Neural cell (in vitro differentiated cells): ENCODE results near the gene PF4V1. TPM values are rescaled to one million over a fixed set of nuclear protein-coding genes. Genes with fewer than 3 reads are reported as not detected.
A peak's percentile ranks its signal among the peaks of the same experiment; 100 is the strongest.

Experiments used
- H2AFZ ChIP-seq: fragments of 200-600, 300-800 bp; sonication (generic), shearing (Covaris generic); 2 replicates; pipeline ENCODE4 v1.6.0; 2014; ENCODE audit warnings: low read depth, mild to moderate bottlenecking, antibody characterized with exemption, low read length, moderate library complexity
- H3F3A ChIP-seq: fragments of 200-600 bp; shearing (Covaris generic); 2 replicates; pipeline ENCODE4 v1.6.1; 2016; ENCODE audit warnings: mild to moderate bottlenecking, moderate library complexity, mixed read lengths, antibody characterized with exemption, low read length; ENCODE audit not compliant: insufficient read depth, poor library complexity, severe bottlenecking
- H3K27ac ChIP-seq: fragments of 200-600, 300-800 bp; sonication (generic), shearing (Covaris generic); 2 replicates; pipeline ENCODE4 v1.5.1; 2014; ENCODE audit warnings: mild to moderate bottlenecking, low read length, moderate library complexity
- H3K27me3 ChIP-seq: fragments of 300-800, 200-600 bp; sonication (generic), shearing (Covaris generic); 2 replicates; pipeline ENCODE4 v1.6.0; 2014; ENCODE audit warnings: mild to moderate bottlenecking, low read depth, low read length, moderate library complexity; ENCODE audit not compliant: insufficient read depth
- H3K36me3 ChIP-seq: fragments of 300-800, 200-600 bp; sonication (generic), shearing (Covaris generic); 2 replicates; pipeline ENCODE4 v1.5.1; 2014; ENCODE audit warnings: mild to moderate bottlenecking, antibody characterized with exemption, low read length, moderate library complexity; ENCODE audit not compliant: insufficient read depth
- H3K4me2 ChIP-seq: fragments of 300-800, 200-600 bp; sonication (generic), shearing (Covaris generic); 2 replicates; pipeline ENCODE4 v1.6.0; 2014; ENCODE audit warnings: mild to moderate bottlenecking, low read length
- H3K4me3 ChIP-seq: fragments of 300-800, 200-600 bp; sonication (generic), shearing (Covaris generic); 2 replicates; pipeline ENCODE4 v1.5.1; 2014; ENCODE audit warnings: mild to moderate bottlenecking, low read length, moderate library complexity
- H3K79me2 ChIP-seq: fragments of 200-600 bp; shearing (Covaris generic); replicated peaks from 2 replicates; pipeline ENCODE4 v1.6.0; 2014; ENCODE audit warnings: mild to moderate bottlenecking, low read length, moderate library complexity; ENCODE audit not compliant: insufficient read depth
- H3K9ac ChIP-seq: fragments of 300-800, 200-600 bp; sonication (generic), shearing (Covaris generic); 2 replicates; pipeline ENCODE4 v1.6.1; 2016; ENCODE audit warnings: mild to moderate bottlenecking, low read length, mixed read lengths
- H3K9me2 ChIP-seq: fragments of 200-600 bp; shearing (Covaris generic); 2 replicates; pipeline ENCODE4 v1.6.1; 2016; ENCODE audit warnings: mild to moderate bottlenecking, low read length, mixed read lengths; ENCODE audit not compliant: insufficient read depth
- H3K9me3 ChIP-seq: fragments of 200-600, 300-800 bp; sonication (generic), shearing (Covaris generic); 2 replicates; pipeline ENCODE4 v1.6.1; 2016; ENCODE audit warnings: mild to moderate bottlenecking, mixed run types, low read length, moderate library complexity, mixed read lengths
- H4K20me1 ChIP-seq: fragments of 200-600 bp; shearing (Covaris generic); 2 replicates; pipeline ENCODE4 v1.6.1; 2016; ENCODE audit warnings: mild to moderate bottlenecking, mixed run types; ENCODE audit not compliant: insufficient read depth
- CTCF ChIP-seq: fragments of 450-650 bp; IDR thresholded peaks from 2 replicates; pipeline ENCODE4 v1.5.1; 2014; ENCODE audit warnings: antibody characterized with exemption, mild to moderate bottlenecking, moderate library complexity; ENCODE audit not compliant: poor library complexity, severe bottlenecking
- EP300 ChIP-seq: fragments of 450-650 bp; conservative IDR thresholded peaks from 2 replicates; pipeline ENCODE4 v1.6.1; 2014; ENCODE audit warnings: antibody characterized with exemption, mild to moderate bottlenecking, moderate library complexity; ENCODE audit not compliant: poor library complexity, severe bottlenecking
- EZH2 ChIP-seq: fragments of 200-600, 300-800 bp; shearing (Covaris generic), sonication (generic); IDR thresholded peaks from 2 replicates; pipeline ENCODE4 v1.6.1; 2014; ENCODE audit warnings: antibody characterized with exemption, low read length, borderline replicate concordance, mild to moderate bottlenecking; ENCODE audit not compliant: insufficient read depth, poor library complexity, severe bottlenecking
- MXI1 ChIP-seq: fragments of 450-650 bp; conservative IDR thresholded peaks from 2 replicates; pipeline ENCODE4 v1.6.1; 2014; ENCODE audit warnings: antibody characterized with exemption, mild to moderate bottlenecking; ENCODE audit not compliant: poor library complexity, severe bottlenecking
- POLR2AphosphoS5 ChIP-seq: IDR thresholded peaks from 2 replicates; pipeline ENCODE4 v1.6.1; 2012
- RAD21 ChIP-seq: fragments of 450-650 bp; conservative IDR thresholded peaks from 2 replicates; pipeline ENCODE4 v1.6.1; 2014; ENCODE audit warnings: antibody characterized with exemption, mild to moderate bottlenecking, moderate library complexity
- REST ChIP-seq: IDR thresholded peaks from 2 replicates; pipeline ENCODE4 v1.6.1; 2012; ENCODE audit warnings: borderline replicate concordance
- SMC3 ChIP-seq: fragments of 450-650 bp; conservative IDR thresholded peaks from 2 replicates; pipeline ENCODE4 v1.6.1; 2014; ENCODE audit warnings: antibody characterized with exemption, mild to moderate bottlenecking, moderate library complexity; ENCODE audit not compliant: poor library complexity
- TAF1 ChIP-seq: IDR thresholded peaks from 2 replicates; pipeline ENCODE4 v1.6.1; 2012; ENCODE audit warnings: low read depth
- polyA plus RNA-seq: library from polyadenylated mRNA; depleted of rRNA; stranded (reverse); fragments of >200 nt; gene quantifications from 2 replicates; pipeline ENCODE4 v1.2.3, GENCODE V29; 2014

Gene PF4V1
- polyA plus RNA-seq, 1 donor from 2014 or later: not detected

DNA sequence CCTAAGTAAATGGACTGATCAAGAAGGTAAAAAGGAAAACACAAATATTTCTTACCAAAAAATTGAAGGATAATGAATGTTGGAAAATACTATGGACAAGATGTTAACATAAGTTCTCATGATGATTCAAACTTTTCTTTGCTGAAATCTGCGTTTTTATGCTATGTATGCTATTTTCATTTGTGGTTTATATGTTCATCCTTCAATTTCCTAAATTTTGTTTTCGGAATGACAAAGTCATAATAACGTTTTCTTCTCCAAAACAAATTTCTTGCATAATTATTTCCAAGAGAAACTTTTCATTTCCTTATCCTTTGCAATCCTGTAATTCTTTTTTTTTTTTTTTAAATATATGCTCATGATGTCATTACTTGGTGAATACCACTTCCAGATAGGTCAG, 7.8 kb downstream of the PF4V1 start:
- Histone ChIP-seq H3F3A (no peaks in the 10 kb centered on the region), H3K9me2 (no peaks in the 10 kb centered on the region), H3K9ac (no peak overlapping the region), H3K27ac (no peak overlapping the region), H3K36me3 (no peaks in the 10 kb centered on the region), H3K9me3 (no peaks in the 10 kb centered on the region), H4K20me1 (no peaks in the 10 kb centered on the region), H3K79me2 (no peaks in the 10 kb centered on the region), H2AFZ (no peak overlapping the region), H3K4me3 (no peak overlapping the region), H3K27me3 (no peaks in the 10 kb centered on the region), H3K4me2 (no peak overlapping the region)
- no peak for TF ChIP-seq SMC3

- Histone ChIP-seq H3K9ac (no peak overlapping the region), H2AFZ (no peak overlapping the region), H4K20me1 (no peaks in the 10 kb centered on the region), H3K4me2 (no peak overlapping the region), H3K9me3 (no peaks in the 10 kb centered on the region), H3K27me3 (no peaks in the 10 kb centered on the region), H3K36me3 (no peaks in the 10 kb centered on the region), H3K79me2 (no peaks in the 10 kb centered on the region), H3K9me2 (no peaks in the 10 kb centered on the region), H3K4me3 (no peak overlapping the region), H3F3A (no peaks in the 10 kb centered on the region), H3K27ac (no peak overlapping the region)
- TF ChIP-seq EP300 (no peak), TAF1 (no peak), POLR2AphosphoS5 (no peak), RAD21 (no peak), MXI1 (no peak), REST (no peak), CTCF (no peak), SMC3 (no peak)
Measured at GRCh38 chr4:73862322-73862721, 9.2 kb downstream of the PF4V1 start.

- Histone ChIP-seq H3K27me3 (peaks cover 16% of the 10 kb centered on the region), H3K9me3 (no peaks in the 10 kb centered on the region), H3K9me2 (no peaks in the 10 kb centered on the region), H4K20me1 (no peaks in the 10 kb centered on the region), H3K9ac (no peak overlapping the region), H3F3A (no peaks in the 10 kb centered on the region), H3K27ac (no peak overlapping the region), H3K4me3 (no peak overlapping the region), H2AFZ (no peak overlapping the region), H3K79me2 (no peaks in the 10 kb centered on the region), H3K4me2 (no peak overlapping the region), H3K36me3 (no peaks in the 10 kb centered on the region)
- TF ChIP-seq EZH2 (no peak), EP300 (no peak), CTCF (peak; percentile 66), SMC3 (peak; percentile 62), TAF1 (no peak), RAD21 (peak; percentile 51), REST (no peak), MXI1 (no peak), POLR2AphosphoS5 (no peak)
Measured at GRCh38 chr4:73864365-73864764, 11.3 kb downstream of the PF4V1 start.
